GM12873 (cell line): ENCODE measurements around the gene KCNB1.

Source experiments
- TF ChIP-seq, protein P1 (sequence below): IDR thresholded peaks from 2 replicates; pipeline ENCODE4 v1.5.1; 2012; ENCODE audit warnings: low read depth, mild to moderate bottlenecking, moderate library complexity, low read length, control low read depth; ENCODE audit not compliant: insufficient read depth; ENCODE audit errors: missing control alignments

KCNB1 gene

DNA sequence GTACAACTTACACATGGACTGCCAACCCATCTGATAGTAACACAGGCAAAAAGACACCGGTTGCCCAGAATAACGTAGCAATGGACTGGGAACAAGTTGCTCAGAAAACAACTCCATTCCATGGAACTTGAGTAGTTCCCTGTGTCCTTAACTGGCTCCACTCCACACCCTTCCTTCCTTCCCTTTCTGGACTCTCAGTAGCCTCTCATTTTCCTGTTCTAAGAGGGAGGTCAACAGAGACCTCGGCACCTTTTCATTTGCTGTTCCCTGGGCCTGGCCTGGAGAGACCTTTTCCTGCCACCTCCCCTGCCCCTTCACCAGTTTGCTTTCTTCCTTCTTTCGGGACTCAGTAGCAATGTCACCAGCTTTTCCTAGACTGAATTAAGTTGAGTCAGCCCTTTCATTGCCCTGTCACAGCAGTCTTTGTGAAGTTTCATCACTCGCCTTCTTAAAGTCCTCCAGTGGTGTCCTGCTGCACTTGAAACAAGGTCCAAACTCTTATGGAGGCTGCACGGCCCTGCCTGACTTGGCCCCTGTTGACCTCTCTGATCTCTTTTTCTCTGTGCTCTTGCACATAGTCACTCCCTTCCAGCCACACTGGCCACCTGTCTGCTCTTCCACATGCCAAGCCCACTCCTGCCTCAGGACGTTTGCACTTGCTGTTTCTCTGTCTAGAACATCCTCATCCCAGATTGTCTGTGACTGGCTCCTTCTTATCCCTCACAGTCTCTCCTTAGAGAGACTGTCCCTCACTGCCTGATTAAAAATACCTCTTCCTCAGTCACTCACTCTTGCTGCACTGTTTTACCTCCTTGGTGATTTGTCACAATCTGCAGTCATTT, 90.8 kb downstream of the KCNB1 start:
- TF ChIP-seq, protein P1, sequence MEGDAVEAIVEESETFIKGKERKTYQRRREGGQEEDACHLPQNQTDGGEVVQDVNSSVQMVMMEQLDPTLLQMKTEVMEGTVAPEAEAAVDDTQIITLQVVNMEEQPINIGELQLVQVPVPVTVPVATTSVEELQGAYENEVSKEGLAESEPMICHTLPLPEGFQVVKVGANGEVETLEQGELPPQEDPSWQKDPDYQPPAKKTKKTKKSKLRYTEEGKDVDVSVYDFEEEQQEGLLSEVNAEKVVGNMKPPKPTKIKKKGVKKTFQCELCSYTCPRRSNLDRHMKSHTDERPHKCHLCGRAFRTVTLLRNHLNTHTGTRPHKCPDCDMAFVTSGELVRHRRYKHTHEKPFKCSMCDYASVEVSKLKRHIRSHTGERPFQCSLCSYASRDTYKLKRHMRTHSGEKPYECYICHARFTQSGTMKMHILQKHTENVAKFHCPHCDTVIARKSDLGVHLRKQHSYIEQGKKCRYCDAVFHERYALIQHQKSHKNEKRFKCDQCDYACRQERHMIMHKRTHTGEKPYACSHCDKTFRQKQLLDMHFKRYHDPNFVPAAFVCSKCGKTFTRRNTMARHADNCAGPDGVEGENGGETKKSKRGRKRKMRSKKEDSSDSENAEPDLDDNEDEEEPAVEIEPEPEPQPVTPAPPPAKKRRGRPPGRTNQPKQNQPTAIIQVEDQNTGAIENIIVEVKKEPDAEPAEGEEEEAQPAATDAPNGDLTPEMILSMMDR = no peak

DNA sequence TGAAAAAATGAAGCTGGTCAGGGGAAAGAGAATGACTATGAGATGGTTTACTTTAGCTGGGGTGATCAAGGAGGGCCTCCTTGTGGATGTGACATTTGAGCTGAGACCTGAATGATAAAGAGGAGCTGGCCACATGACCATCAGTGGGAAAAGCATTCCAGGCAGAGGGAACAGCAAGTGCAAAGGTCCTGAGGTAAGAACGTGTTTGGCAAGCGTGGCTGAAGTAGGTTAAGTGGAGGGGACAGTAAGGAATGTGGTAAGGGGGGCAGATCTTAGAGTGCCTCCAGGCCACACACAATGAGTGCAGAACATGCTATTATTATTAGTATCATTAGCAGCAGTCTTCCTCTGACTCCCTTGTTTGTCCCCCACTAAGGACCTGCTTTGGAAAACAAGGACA, 92.6 kb downstream of the KCNB1 start:
- TF ChIP-seq, protein P1 = no peak

DNA sequence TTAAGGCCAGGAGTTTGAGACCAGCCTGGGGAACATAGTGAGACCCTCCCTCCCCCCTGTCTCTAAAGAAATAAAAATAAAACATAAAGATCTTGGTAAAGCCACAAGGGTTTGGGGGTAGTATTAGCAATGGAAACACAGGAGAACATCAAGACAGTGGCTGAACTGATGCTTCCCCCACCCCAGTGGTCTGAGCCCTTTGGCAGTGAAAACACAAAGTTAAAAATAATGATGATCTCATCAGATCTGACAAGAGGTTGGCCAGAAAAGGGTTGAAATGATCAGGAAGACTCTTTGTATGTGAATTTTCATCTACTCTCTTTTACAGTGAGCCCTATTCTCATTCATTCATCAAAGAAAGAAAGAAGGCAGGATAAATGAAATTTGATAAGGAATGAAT, 93.7 kb downstream of the KCNB1 start:
- TF ChIP-seq, protein P1 = no peak

DNA sequence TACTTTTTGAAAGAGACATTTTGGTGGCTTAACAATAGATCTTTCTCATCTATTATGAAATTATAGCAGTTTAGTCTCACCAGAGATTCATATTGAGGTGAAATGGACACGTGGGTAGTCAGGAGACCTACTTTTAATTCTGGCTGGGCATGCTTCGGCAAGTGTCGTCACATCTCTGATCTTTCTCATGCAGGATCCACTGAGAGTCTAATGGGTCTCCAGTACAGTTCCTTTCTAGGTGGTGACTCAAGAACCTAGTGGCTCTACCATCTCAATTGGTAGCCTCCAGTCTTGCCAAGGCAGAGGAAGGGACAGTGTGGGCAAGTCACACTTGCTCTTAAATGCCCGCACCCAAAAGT, 94.9 kb downstream of the KCNB1 start:
- TF ChIP-seq, protein P1 = no peak

DNA sequence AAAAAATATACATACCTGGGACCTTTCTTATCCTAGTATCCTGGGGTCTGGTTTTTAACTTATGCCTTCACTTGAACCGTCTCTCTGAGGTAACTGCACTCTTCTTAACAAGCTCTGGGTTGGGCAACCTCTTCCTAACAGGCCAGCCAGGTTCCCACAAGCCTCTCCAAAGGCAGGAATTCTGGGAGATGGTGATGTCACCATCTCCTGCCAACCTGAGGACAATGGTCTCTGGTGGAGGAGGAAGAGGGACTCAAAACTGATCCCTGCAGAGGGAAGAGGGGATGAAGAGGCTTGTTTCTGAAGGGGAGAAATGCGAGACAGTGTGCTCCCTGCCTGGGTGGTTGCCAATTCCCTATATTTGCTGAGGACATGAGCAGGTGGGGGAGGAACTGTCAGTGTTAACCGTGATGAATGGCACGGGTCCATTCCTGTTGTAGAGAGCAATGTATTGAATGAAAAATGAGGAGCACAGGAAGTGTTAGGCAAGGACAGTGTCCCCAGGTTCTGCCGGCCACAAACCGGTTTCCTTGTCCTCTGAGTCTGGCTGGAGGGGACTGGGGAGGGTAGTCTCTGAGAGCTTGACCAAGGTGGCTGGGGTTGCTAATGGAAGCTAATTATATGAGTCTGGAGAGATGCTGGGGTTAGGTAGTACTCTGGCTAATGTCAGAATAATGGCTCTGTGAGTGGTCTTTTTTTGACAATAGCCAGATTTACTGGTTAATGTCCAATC, 95.5 kb downstream of the KCNB1 start:
- TF ChIP-seq, protein P1 = no peak

DNA sequence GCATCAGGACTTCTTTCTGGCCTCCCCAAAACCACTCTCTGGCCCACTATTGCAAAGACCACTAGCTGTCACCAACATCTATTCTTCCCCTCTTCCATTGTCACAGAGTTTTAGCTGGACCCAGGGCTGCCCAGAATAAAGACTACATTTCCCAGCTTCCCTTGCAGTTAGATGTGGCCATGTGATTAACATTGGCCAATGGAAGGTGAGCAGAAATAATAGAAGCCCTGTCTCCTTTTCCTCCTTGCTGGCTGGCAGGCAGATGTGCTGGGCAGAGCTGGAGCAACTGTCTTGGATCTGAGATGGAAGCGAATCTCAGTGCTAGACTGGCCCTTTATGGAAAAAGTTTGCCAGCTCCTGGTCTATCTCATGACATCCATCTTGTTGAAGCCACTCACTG, 97.0 kb downstream of the KCNB1 start:
- TF ChIP-seq, protein P1 = no peak

DNA sequence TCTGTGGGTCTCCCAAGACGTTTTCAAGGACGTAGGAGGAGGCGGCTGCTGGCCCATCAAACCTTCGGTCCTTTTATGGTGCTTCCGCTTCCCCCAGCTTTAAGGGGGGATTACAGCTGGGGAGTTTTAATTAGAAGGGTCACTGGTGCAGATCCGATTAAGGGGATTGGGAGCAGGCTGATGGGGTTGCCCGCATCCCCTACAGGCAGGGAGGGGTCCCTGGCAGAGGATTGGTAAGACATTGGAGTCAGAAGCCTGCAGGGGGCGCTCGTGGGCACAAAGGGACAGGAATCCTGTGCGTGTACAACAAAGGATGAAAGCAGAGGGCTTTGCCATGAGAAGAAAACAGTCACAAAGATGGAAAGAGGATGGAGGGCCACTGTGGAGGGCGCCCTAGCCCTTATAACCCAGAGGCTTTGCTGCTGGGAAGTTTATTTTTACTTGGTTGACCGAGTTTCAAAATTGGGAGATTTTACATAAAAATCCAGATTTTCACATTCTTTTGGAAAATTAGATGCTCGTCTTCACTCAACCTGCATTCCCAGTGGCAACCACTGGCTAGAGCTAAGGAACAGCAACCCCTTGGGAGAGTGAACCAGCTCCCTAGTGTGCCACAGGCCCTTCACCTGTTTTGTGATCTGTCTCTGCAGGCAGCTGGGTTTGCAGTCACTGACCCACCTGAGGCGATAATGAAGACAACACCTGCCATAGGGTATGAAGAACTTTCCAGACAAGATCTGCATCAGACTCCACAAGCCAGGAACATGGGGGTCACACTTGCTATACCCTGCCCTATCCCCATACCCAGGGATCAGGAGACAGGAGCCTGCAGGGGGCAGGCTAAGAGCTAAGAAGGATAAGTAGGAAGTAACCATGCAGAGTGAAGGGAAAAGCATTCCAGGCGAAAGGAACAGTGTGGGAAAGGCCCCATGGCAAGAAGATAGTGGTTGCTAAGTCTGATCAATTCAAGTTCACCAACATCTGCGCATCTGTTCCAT, 97.7 kb downstream of the KCNB1 start:
- TF ChIP-seq, protein P1 = peak; percentile 72
